GOT3 (cell line): Measurements from ENCODE around the gene FBXL19.

Experiments used
- DNase-seq: peaks from one replicate; lab custom pipeline; 2025; ENCODE audit warnings: mixed read lengths; lab: John Stamatoyannopoulos, UW

The FBXL19 gene

GRCh38 chr16:30966033-30966619 is 42.8 kb downstream of the FBXL19 start:
- DNase-seq: no peak

GRCh38 chr16:30967795-30968194 is 44.4 kb downstream of the FBXL19 start:
- no peak for DNase-seq

GRCh38 chr16:30969246-30969842 is 46.0 kb downstream of the FBXL19 start:
- DNase-seq: no peak

GRCh38 chr16:30971298-30971697 is 47.9 kb downstream of the FBXL19 start:
- no peak for DNase-seq

- no peak for DNase-seq
Measured at GRCh38 chr16:30972872-30973271, 49.5 kb downstream of the FBXL19 start.

GRCh38 chr16:30974348-30974747 is 51.0 kb downstream of the FBXL19 start:
- no peak for DNase-seq

- no peak for DNase-seq
Measured at GRCh38 chr16:30976486-30976885, 53.1 kb downstream of the FBXL19 start.

- DNase-seq: no peak
Measured at GRCh38 chr16:30977502-30977901, 54.1 kb downstream of the FBXL19 start.

GRCh38 chr16:30979170-30980022 is 56.0 kb downstream of the FBXL19 start:
- DNase-seq: no peak

GRCh38 chr16:30980023-30980371 is 56.6 kb downstream of the FBXL19 start:
- DNase-seq: no peak

- DNase-seq: no peak
Measured at GRCh38 chr16:30980434-30980833, 57.1 kb downstream of the FBXL19 start.

GRCh38 chr16:30980959-30981358 is 57.6 kb downstream of the FBXL19 start:
- no peak for DNase-seq

GRCh38 chr16:30982548-30983288 is 59.3 kb downstream of the FBXL19 start:
- DNase-seq: no peak

- no peak for DNase-seq
Measured at GRCh38 chr16:30983289-30983889, 60.0 kb downstream of the FBXL19 start.

GRCh38 chr16:30983898-30984610 is 60.7 kb downstream of the FBXL19 start:
- no peak for DNase-seq

- peak; percentile 36 for DNase-seq
Measured at GRCh38 chr16:30984669-30985400, 61.5 kb downstream of the FBXL19 start, which contains the start of gene HSD3B7. Gene HSD3B7 (plus strand): TSS chr16:30985207. CDS start chr16:30985659, 452 bp downstream.

- no peak for DNase-seq
Measured at GRCh38 chr16:30985401-30986128, 62.2 kb downstream of the FBXL19 start.

GRCh38 chr16:30986129-30986991 is 63.0 kb downstream of the FBXL19 start:
- no peak for DNase-seq
